DOHH2 (cell line): ENCODE results near the gene EMP1.
"Not testable (repeated sequence)": the region's sequence is repeated elsewhere in the genome, so short reads cannot be mapped to it uniquely, and the experiment has no call there.

Experiments used
- EZH2phosphoT487 ChIP-seq: fragments of 200-600 bp; sonication (generic); IDR thresholded peaks from 2 replicates; pipeline ENCODE4 v1.6.1; 2017; ENCODE audit warnings: borderline replicate concordance, mild to moderate bottlenecking, antibody characterized with exemption, low read length, moderate library complexity, mixed read lengths
- TF ChIP-seq, protein P1 (sequence below): fragments of 200-600 bp; sonication (generic); IDR thresholded peaks from one replicate; pipeline ENCODE4 v1.5.1; 2014; ENCODE audit warnings: antibody characterized with exemption, mild to moderate bottlenecking, low read depth, low read length; ENCODE audit not compliant: poor library complexity, severe bottlenecking

DNA sequence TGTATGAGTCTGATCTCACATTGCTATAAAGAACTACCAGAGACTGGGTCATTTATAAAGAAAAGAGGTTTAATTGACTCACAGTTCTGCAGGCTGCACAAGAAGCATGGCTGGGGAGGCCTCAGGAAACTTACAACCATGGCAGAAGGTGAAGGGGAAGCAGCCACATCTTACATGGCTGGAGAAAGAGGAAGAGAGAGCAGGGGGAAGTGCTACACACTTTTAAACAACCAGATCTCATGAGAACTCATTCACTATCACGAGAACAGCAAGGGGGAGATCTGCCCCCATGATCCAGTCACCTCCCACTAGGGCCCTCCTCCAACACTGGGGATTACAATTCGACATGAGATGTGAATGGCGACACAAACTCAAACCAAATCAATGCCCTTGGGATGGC is 71.3 kb downstream of the EMP1 start:
- TF ChIP-seq, protein P1, sequence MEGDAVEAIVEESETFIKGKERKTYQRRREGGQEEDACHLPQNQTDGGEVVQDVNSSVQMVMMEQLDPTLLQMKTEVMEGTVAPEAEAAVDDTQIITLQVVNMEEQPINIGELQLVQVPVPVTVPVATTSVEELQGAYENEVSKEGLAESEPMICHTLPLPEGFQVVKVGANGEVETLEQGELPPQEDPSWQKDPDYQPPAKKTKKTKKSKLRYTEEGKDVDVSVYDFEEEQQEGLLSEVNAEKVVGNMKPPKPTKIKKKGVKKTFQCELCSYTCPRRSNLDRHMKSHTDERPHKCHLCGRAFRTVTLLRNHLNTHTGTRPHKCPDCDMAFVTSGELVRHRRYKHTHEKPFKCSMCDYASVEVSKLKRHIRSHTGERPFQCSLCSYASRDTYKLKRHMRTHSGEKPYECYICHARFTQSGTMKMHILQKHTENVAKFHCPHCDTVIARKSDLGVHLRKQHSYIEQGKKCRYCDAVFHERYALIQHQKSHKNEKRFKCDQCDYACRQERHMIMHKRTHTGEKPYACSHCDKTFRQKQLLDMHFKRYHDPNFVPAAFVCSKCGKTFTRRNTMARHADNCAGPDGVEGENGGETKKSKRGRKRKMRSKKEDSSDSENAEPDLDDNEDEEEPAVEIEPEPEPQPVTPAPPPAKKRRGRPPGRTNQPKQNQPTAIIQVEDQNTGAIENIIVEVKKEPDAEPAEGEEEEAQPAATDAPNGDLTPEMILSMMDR, result not testable (repeated sequence)
- not testable (repeated sequence) for TF ChIP-seq EZH2phosphoT487
